Measurements from ENCODE around the gene AHR.

AHR gene

DNA sequence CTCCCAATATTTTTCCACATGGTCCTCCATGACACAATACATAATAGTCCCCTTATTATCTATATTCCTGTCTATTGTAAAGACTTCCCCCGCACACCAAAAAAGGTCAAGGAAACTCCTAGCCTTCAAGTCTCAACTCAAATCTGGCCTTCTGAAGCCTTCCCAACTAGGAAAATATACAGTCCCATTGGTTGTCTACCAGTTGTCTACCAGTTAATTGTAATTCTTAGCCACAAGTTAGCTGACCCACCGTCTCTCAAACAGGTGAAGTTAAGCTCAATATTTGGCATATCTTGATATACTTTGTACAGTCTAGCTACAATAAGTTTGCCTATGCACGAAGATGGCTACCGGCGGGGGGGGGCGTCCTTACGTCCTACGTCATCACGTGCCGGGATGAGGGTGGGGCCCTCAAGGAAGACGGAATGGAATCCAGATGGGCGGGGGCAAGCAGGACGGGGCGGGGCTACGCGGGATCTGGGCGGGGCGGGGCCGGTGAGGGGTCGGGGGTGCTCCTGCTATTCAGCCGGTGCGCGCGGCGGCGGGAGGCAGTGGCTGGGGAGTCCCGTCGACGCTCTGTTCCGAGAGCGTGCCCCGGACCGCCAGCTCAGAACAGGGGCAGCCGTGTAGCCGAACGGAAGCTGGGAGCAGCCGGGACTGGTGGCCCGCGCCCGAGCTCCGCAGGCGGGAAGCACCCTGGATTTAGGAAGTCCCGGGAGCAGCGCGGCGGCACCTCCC, at the start of gene AHR:
TSS of gene AHR (plus strand) at position 551 of the 738 bp plus-strand sequence. CDS start 613 bp downstream, outside the sequence.
- peaks cover 42% of the 10 kb centered on the region for H3K79me2 ChIP-seq (ENCODE audit: insufficient read depth, low read depth)
- no peak within 1 kb of the TSS for H3K4me3 ChIP-seq (IDR thresholded peaks at IDR 0.05; ENCODE audit: insufficient read depth, low read depth, low read length)
- H3K27me3 ChIP-seq (ENCODE audit: insufficient read depth, low read depth), result no peaks in the 10 kb centered on the region
- TF ChIP-seq, protein P1, sequence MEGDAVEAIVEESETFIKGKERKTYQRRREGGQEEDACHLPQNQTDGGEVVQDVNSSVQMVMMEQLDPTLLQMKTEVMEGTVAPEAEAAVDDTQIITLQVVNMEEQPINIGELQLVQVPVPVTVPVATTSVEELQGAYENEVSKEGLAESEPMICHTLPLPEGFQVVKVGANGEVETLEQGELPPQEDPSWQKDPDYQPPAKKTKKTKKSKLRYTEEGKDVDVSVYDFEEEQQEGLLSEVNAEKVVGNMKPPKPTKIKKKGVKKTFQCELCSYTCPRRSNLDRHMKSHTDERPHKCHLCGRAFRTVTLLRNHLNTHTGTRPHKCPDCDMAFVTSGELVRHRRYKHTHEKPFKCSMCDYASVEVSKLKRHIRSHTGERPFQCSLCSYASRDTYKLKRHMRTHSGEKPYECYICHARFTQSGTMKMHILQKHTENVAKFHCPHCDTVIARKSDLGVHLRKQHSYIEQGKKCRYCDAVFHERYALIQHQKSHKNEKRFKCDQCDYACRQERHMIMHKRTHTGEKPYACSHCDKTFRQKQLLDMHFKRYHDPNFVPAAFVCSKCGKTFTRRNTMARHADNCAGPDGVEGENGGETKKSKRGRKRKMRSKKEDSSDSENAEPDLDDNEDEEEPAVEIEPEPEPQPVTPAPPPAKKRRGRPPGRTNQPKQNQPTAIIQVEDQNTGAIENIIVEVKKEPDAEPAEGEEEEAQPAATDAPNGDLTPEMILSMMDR (conservative IDR thresholded peaks at IDR 0.05; ENCODE audit: low read depth, low read length), result no peak
- H3K36me3 ChIP-seq (ENCODE audit: insufficient read depth), result no peaks in the 10 kb centered on the region
- peak within 1 kb of the TSS; percentile 68 for H3K9ac ChIP-seq
- H3K27ac ChIP-seq, result peak within 1 kb of the TSS; percentile 68
- peak within 1 kb of the TSS; percentile 98 for H2AFZ ChIP-seq (ENCODE audit: low read depth)
- H4K20me1 ChIP-seq (ENCODE audit: insufficient read depth), result no peaks in the 10 kb centered on the region
- peaks cover 27% of the 10 kb centered on the region for H3K4me1 ChIP-seq (ENCODE audit: low read depth, poor library complexity, severe bottlenecking)
- peak within 1 kb of the TSS; percentile 91 for H3K4me2 ChIP-seq

DNA sequence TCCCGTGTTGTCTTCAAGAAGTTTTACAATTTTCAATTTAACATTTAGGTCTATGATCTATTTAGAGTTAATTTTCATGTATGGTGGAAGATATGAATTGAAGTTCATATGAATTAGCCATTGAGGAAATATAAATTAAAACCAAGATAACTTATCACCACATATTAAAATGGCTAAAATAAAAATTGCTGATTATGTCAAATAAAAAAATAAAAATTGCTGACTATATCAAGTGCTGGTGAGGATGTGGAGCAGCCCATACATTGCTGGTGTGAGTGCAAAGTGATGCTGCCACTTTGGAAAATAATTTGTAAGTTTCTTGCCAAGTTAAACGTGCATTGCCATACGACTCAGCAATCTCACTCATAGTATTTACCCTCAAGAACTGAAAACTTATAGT, 44.6 kb upstream of the AHR start:
- Histone ChIP-seq H3K27ac (no peak overlapping the region), H3K79me2 (ENCODE audit: insufficient read depth, low read depth) (no peaks in the 10 kb centered on the region), H3K27me3 (ENCODE audit: insufficient read depth, low read depth) (no peaks in the 10 kb centered on the region), H3K4me3 (IDR thresholded peaks at IDR 0.05; ENCODE audit: insufficient read depth, low read depth, low read length) (no peak overlapping the region), H3K4me1 (ENCODE audit: low read depth, poor library complexity, severe bottlenecking) (no peaks in the 10 kb centered on the region), H3K9ac (no peak overlapping the region), H3K4me2 (no peak overlapping the region), H2AFZ (ENCODE audit: low read depth) (no peak overlapping the region), H3K36me3 (ENCODE audit: insufficient read depth) (no peaks in the 10 kb centered on the region), H4K20me1 (ENCODE audit: insufficient read depth) (no peaks in the 10 kb centered on the region)
- TF ChIP-seq, protein P1 (conservative IDR thresholded peaks at IDR 0.05; ENCODE audit: low read depth, low read length), result no peak

DNA sequence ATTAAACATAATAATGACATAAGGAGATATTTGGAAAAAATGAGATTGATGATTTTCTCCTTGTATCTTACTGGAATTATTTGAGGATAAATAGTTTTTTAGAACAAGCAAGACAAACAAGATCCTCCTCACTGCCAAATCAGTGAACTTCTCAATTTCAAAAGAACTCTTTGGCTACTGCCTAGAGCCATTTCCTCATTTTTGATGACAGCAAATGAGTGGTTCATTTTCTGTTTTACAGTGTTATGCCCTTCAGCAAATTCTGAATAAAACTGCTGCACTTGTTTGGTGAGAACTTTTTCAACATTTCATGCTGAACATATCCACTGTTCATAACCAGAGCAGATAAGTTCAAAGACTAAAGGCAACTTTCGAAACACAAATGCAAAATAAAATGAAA, 42.5 kb upstream of the AHR start:
- H3K27ac ChIP-seq, result no peak overlapping the region
- no peaks in the 10 kb centered on the region for H3K4me1 ChIP-seq (ENCODE audit: low read depth, poor library complexity, severe bottlenecking)
- no peaks in the 10 kb centered on the region for H4K20me1 ChIP-seq (ENCODE audit: insufficient read depth)
- no peak overlapping the region for H3K4me3 ChIP-seq (IDR thresholded peaks at IDR 0.05; ENCODE audit: insufficient read depth, low read depth, low read length)
- no peak overlapping the region for H3K4me2 ChIP-seq
- H3K36me3 ChIP-seq (ENCODE audit: insufficient read depth), result no peaks in the 10 kb centered on the region
- TF ChIP-seq, protein P1 (conservative IDR thresholded peaks at IDR 0.05; ENCODE audit: low read depth, low read length), result no peak
- H3K9ac ChIP-seq, result no peak overlapping the region
- no peaks in the 10 kb centered on the region for H3K27me3 ChIP-seq (ENCODE audit: insufficient read depth, low read depth)
- H3K79me2 ChIP-seq (ENCODE audit: insufficient read depth, low read depth), result no peaks in the 10 kb centered on the region
- no peak overlapping the region for H2AFZ ChIP-seq (ENCODE audit: low read depth)

DNA sequence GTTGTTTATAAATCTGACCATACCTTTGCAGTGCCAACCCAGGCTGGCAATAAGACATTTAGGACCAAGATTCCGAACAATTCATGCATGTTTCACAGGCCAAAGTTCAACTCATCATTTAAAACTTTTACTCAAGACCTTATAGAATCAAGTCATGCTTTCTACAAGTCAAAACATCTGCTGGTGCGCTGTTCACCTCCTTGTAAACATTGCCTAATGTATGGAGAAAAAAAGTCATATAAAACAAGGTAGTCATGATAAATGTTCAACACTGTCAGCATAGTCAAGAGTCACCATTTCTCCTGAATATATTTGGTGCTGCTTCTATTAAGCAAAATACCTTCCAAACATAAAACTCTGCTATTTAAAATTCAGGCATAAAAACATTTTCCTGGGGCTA, 42.1 kb upstream of the AHR start:
- Histone ChIP-seq H4K20me1 (ENCODE audit: insufficient read depth) (no peaks in the 10 kb centered on the region), H3K27ac (no peak overlapping the region), H2AFZ (ENCODE audit: low read depth) (no peak overlapping the region), H3K4me3 (IDR thresholded peaks at IDR 0.05; ENCODE audit: insufficient read depth, low read depth, low read length) (no peak overlapping the region), H3K27me3 (ENCODE audit: insufficient read depth, low read depth) (no peaks in the 10 kb centered on the region), H3K4me2 (no peak overlapping the region), H3K4me1 (ENCODE audit: low read depth, poor library complexity, severe bottlenecking) (no peaks in the 10 kb centered on the region), H3K9ac (no peak overlapping the region), H3K79me2 (ENCODE audit: insufficient read depth, low read depth) (no peaks in the 10 kb centered on the region), H3K36me3 (ENCODE audit: insufficient read depth) (no peaks in the 10 kb centered on the region)
- TF ChIP-seq, protein P1 (conservative IDR thresholded peaks at IDR 0.05; ENCODE audit: low read depth, low read length), result no peak

Data from KMS-11 (cell line).